ENCODE data around the gene COL4A1.

COL4A1 gene

GRCh38 chr13:110351636-110352420 lies 44.9 kb upstream of the COL4A1 start:
- POLR2A ChIA-PET: no interaction called here
- Histone ChIP-seq H3K36me3 (ENCODE audit: control insufficient read depth in 4 of 4, insufficient read depth in 4 of 4, low read length in 3 of 4) (no peaks in the 10 kb centered on the region), H3K4me3 (ENCODE audit: control insufficient read depth in 1 of 7, extremely low read depth in 1 of 7, insufficient read depth in 4 of 7, low read depth in 2 of 7, low read length in 6 of 7) (no peak overlapping the region), H3K9me3 (ENCODE audit: control extremely low read depth in 1 of 5, control insufficient read depth in 4 of 5, insufficient read depth in 2 of 5, low read depth in 1 of 5, low read length in 4 of 5) (no peaks in the 10 kb centered on the region), H3K27me3 (replicated peaks in 2 of 5; ENCODE audit: control insufficient read depth in 4 of 5, insufficient read depth in 5 of 5, low read length in 4 of 5) (peaks cover 0 to 25% (median 5%) of the 10 kb centered on the region in 5 experiments), H3K27ac (ENCODE audit: insufficient read depth in 1 of 2, low read depth in 1 of 2, low read length in 2 of 2, poor library complexity in 1 of 2, severe bottlenecking in 2 of 2) (no peak overlapping the region), H3K4me1 (ENCODE audit: control extremely low read depth in 1 of 4, control insufficient read depth in 4 of 4, insufficient read depth in 4 of 4, low read length in 3 of 4) (no peaks in the 10 kb centered on the region)
- DNase-seq: no peak
- WGBS (ENCODE audit: insufficient coverage): 100% methylated on average over 5 of the region's 6 CpGs
- CTCF ChIA-PET: no interaction called here

DNA sequence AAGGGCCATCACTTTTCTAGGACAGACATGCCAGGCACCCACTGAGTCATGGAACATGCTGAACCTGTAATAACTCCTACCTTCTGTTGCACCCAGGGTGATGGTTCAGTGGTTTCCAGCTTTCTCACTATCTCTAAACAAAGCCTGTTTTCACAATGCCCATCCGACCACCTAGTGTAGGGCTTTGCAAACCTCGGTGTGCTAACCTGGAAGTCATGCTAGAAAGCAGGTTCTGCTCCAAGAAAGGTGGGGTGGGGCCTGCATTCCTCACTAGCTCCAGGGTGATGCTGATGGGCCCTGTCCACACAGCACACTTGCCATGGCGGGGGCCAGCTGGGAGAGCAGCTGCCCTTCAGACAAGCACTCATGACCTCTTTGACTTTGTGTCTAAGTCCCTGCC lies 43.6 kb upstream of the COL4A1 start:
- H3K4me1 ChIP-seq (ENCODE audit: control extremely low read depth in 1 of 4, control insufficient read depth in 4 of 4, insufficient read depth in 4 of 4, low read length in 3 of 4): no peaks in the 10 kb centered on the region
- no peak for DNase-seq
- CTCF ChIA-PET: no interaction called here
- H3K27me3 ChIP-seq (replicated peaks in 2 of 5; ENCODE audit: control insufficient read depth in 4 of 5, insufficient read depth in 5 of 5, low read length in 4 of 5): peaks cover 0 to 35% (median 8%) of the 10 kb centered on the region in 5 experiments
- 100% methylated on average over 1 of the region's 3 CpGs for WGBS (ENCODE audit: insufficient coverage)
- POLR2A ChIA-PET: no interaction called here
- H3K36me3 ChIP-seq (ENCODE audit: control insufficient read depth in 4 of 4, insufficient read depth in 4 of 4, low read length in 3 of 4): no peaks in the 10 kb centered on the region
- H3K9me3 ChIP-seq (ENCODE audit: control extremely low read depth in 1 of 5, control insufficient read depth in 4 of 5, insufficient read depth in 2 of 5, low read depth in 1 of 5, low read length in 4 of 5): no peaks in the 10 kb centered on the region
- no peak overlapping the region for H3K4me3 ChIP-seq (ENCODE audit: control insufficient read depth in 1 of 7, extremely low read depth in 1 of 7, insufficient read depth in 4 of 7, low read depth in 2 of 7, low read length in 6 of 7)
- H3K27ac ChIP-seq (ENCODE audit: insufficient read depth in 1 of 2, low read depth in 1 of 2, low read length in 2 of 2, poor library complexity in 1 of 2, severe bottlenecking in 2 of 2): no peak overlapping the region

GRCh38 chr13:110350049-110350448 lies 43.1 kb upstream of the COL4A1 start:
- WGBS (ENCODE audit: insufficient coverage): no CpG with 5 or more reads among the region's 1 CpG
- no peaks in the 10 kb centered on the region for H3K4me1 ChIP-seq (ENCODE audit: control extremely low read depth in 1 of 4, control insufficient read depth in 4 of 4, insufficient read depth in 4 of 4, low read length in 3 of 4)
- POLR2A ChIA-PET: no interaction called here
- H3K27ac ChIP-seq (ENCODE audit: insufficient read depth in 1 of 2, low read depth in 1 of 2, low read length in 2 of 2, poor library complexity in 1 of 2, severe bottlenecking in 2 of 2): no peak overlapping the region
- no peaks in the 10 kb centered on the region for H3K9me3 ChIP-seq (ENCODE audit: control extremely low read depth in 1 of 5, control insufficient read depth in 4 of 5, insufficient read depth in 2 of 5, low read depth in 1 of 5, low read length in 4 of 5)
- no peak for DNase-seq
- CTCF ChIA-PET: no interaction called here
- peaks cover 0 to 39% (median 10%) of the 10 kb centered on the region in 5 experiments for H3K27me3 ChIP-seq (replicated peaks in 2 of 5; ENCODE audit: control insufficient read depth in 4 of 5, insufficient read depth in 5 of 5, low read length in 4 of 5)
- H3K36me3 ChIP-seq (ENCODE audit: control insufficient read depth in 4 of 4, insufficient read depth in 4 of 4, low read length in 3 of 4): no peaks in the 10 kb centered on the region
- H3K4me3 ChIP-seq (ENCODE audit: control insufficient read depth in 1 of 7, extremely low read depth in 1 of 7, insufficient read depth in 4 of 7, low read depth in 2 of 7, low read length in 6 of 7): no peak overlapping the region

- Histone ChIP-seq H3K27me3 (replicated peaks in 2 of 5; ENCODE audit: control insufficient read depth in 4 of 5, insufficient read depth in 5 of 5, low read length in 4 of 5) (peaks cover 1 to 39% (median 15%) of the 10 kb centered on the region in 5 experiments), H3K36me3 (ENCODE audit: control insufficient read depth in 4 of 4, insufficient read depth in 4 of 4, low read length in 3 of 4) (no peaks in the 10 kb centered on the region), H3K9me3 (ENCODE audit: control extremely low read depth in 1 of 5, control insufficient read depth in 4 of 5, insufficient read depth in 2 of 5, low read depth in 1 of 5, low read length in 4 of 5) (no peaks in the 10 kb centered on the region), H3K4me1 (ENCODE audit: control extremely low read depth in 1 of 4, control insufficient read depth in 4 of 4, insufficient read depth in 4 of 4, low read length in 3 of 4) (no peaks in the 10 kb centered on the region), H3K4me3 (ENCODE audit: control insufficient read depth in 1 of 7, extremely low read depth in 1 of 7, insufficient read depth in 4 of 7, low read depth in 2 of 7, low read length in 6 of 7) (no peak overlapping the region), H3K27ac (ENCODE audit: insufficient read depth in 1 of 2, low read depth in 1 of 2, low read length in 2 of 2, poor library complexity in 1 of 2, severe bottlenecking in 2 of 2) (no peak overlapping the region)
- 100% methylated on average over 5 of the region's 5 CpGs for WGBS (ENCODE audit: insufficient coverage)
- CTCF ChIA-PET: no interaction called here
- no peak for DNase-seq
- POLR2A ChIA-PET: no interaction called here
Observed at GRCh38 chr13:110349239-110349638, 42.3 kb upstream of the COL4A1 start.

DNA sequence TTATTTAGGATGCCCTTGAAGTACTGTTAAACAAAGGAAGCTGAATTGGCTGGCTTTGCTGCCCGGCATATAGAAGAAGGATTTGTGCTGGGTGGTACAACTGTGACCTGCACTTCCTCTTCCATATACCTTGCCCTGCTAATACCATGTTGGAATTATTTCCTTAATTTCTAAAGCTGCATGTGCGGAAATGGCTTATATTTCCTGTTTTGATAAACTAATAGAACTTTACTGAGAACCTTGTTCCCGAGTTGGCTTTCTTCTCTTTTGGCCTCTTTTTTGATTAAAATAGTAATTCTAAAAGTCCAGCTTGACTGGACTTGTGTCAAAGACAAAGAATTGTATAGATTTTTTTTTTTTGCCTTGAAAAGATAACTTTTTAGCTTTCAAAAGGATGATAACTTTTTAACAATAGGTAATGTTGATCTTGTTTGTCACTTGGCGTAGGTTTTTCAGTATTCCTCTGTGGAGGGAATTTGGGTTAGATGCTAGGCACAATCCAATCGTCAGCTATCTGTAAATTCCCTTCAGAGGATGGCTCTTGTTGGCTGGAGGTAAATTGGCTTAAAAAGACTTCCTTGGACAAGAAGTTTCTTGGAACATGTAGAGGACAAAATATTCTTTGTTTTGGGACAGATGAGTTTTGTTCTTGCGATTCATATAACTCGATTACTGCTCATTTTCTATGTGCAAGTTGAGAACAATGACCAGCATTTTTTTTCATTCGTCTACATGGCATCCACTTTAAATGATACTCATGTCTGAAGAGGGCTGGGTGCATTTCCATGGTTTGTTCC lies 41.5 kb upstream of the COL4A1 start:
- Histone ChIP-seq H3K9me3 (ENCODE audit: control extremely low read depth in 1 of 5, control insufficient read depth in 4 of 5, insufficient read depth in 2 of 5, low read depth in 1 of 5, low read length in 4 of 5) (no peaks in the 10 kb centered on the region), H3K27ac (ENCODE audit: insufficient read depth in 1 of 2, low read depth in 1 of 2, low read length in 2 of 2, poor library complexity in 1 of 2, severe bottlenecking in 2 of 2) (no peak overlapping the region), H3K27me3 (replicated peaks in 2 of 5; ENCODE audit: control insufficient read depth in 4 of 5, insufficient read depth in 5 of 5, low read length in 4 of 5) (peaks cover 4 to 42% (median 18%) of the 10 kb centered on the region in 5 experiments), H3K36me3 (ENCODE audit: control insufficient read depth in 4 of 4, insufficient read depth in 4 of 4, low read length in 3 of 4) (no peaks in the 10 kb centered on the region), H3K4me1 (ENCODE audit: control extremely low read depth in 1 of 4, control insufficient read depth in 4 of 4, insufficient read depth in 4 of 4, low read length in 3 of 4) (no peaks in the 10 kb centered on the region), H3K4me3 (ENCODE audit: control insufficient read depth in 1 of 7, extremely low read depth in 1 of 7, insufficient read depth in 4 of 7, low read depth in 2 of 7, low read length in 6 of 7) (no peak overlapping the region)
- DNase-seq: no peak
- ChIA-PET POLR2A (no interaction called here), CTCF (no interaction called here)
- WGBS (ENCODE audit: insufficient coverage): 83% methylated on average over 6 of the region's 8 CpGs

DNA sequence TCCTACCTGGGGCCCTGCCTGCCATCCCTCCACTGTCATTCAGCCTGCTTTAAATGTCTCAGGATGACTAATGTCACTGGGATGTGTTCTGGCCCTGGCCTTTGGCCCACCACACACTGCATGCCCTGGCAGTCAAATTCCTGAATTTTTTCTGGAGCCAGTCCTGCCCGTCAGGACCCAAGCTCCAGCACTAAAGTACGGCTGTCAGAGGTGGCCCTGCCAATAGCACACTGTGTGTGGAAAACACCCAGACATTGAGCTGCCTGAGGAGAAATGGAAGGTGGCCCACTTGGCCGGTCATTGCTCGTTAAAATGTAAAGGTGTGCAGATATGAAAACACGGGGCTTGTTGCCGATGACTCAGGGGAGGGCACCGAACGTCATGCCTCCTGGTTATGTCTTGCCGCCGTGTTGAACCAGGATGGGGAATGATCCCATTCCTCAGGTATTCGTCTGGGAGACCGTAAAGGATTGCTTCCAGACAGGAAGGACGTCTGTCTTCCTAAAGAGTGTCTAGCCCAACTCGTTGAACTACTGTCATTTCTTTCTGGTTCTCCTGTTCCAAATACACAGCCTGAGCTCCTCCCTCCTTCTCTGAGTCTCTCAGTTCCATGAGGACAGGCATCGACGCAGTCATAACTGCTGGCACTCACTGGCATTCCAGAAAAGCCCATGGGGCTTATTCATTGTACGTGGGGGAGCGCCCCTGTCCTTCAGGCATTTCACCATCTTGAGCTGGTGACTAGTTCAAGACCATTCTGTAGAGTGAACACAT lies 40.8 kb upstream of the COL4A1 start:
- Histone ChIP-seq H3K27ac (ENCODE audit: insufficient read depth in 1 of 2, low read depth in 1 of 2, low read length in 2 of 2, poor library complexity in 1 of 2, severe bottlenecking in 2 of 2) (no peak overlapping the region), H3K4me1 (ENCODE audit: control extremely low read depth in 1 of 4, control insufficient read depth in 4 of 4, insufficient read depth in 4 of 4, low read length in 3 of 4) (no peaks in the 10 kb centered on the region), H3K36me3 (ENCODE audit: control insufficient read depth in 4 of 4, insufficient read depth in 4 of 4, low read length in 3 of 4) (no peaks in the 10 kb centered on the region), H3K9me3 (ENCODE audit: control extremely low read depth in 1 of 5, control insufficient read depth in 4 of 5, insufficient read depth in 2 of 5, low read depth in 1 of 5, low read length in 4 of 5) (no peaks in the 10 kb centered on the region), H3K4me3 (ENCODE audit: control insufficient read depth in 1 of 7, extremely low read depth in 1 of 7, insufficient read depth in 4 of 7, low read depth in 2 of 7, low read length in 6 of 7) (no peak overlapping the region), H3K27me3 (replicated peaks in 2 of 5; ENCODE audit: control insufficient read depth in 4 of 5, insufficient read depth in 5 of 5, low read length in 4 of 5) (peaks cover 4 to 50% (median 20%) of the 10 kb centered on the region in 5 experiments)
- POLR2A ChIA-PET: no interaction called here
- CTCF ChIA-PET: no interaction called here
- WGBS (ENCODE audit: insufficient coverage): 85% methylated on average over 18 of the region's 18 CpGs
- no peak for DNase-seq

- 100% methylated on average over 1 of the region's 3 CpGs for WGBS (ENCODE audit: insufficient coverage)
- Histone ChIP-seq H3K36me3 (ENCODE audit: control insufficient read depth in 4 of 4, insufficient read depth in 4 of 4, low read length in 3 of 4) (no peaks in the 10 kb centered on the region), H3K27ac (ENCODE audit: insufficient read depth in 1 of 2, low read depth in 1 of 2, low read length in 2 of 2, poor library complexity in 1 of 2, severe bottlenecking in 2 of 2) (no peak overlapping the region), H3K4me3 (ENCODE audit: control insufficient read depth in 1 of 7, extremely low read depth in 1 of 7, insufficient read depth in 4 of 7, low read depth in 2 of 7, low read length in 6 of 7) (no peak overlapping the region), H3K9me3 (ENCODE audit: control extremely low read depth in 1 of 5, control insufficient read depth in 4 of 5, insufficient read depth in 2 of 5, low read depth in 1 of 5, low read length in 4 of 5) (no peaks in the 10 kb centered on the region), H3K4me1 (ENCODE audit: control extremely low read depth in 1 of 4, control insufficient read depth in 4 of 4, insufficient read depth in 4 of 4, low read length in 3 of 4) (no peaks in the 10 kb centered on the region), H3K27me3 (replicated peaks in 2 of 5; ENCODE audit: control insufficient read depth in 4 of 5, insufficient read depth in 5 of 5, low read length in 4 of 5) (peaks cover 4 to 54% (median 25%) of the 10 kb centered on the region in 5 experiments)
- no peak for DNase-seq
- ChIA-PET CTCF (no interaction called here), POLR2A (no interaction called here)
Observed at GRCh38 chr13:110347088-110347487, 40.1 kb upstream of the COL4A1 start.
